Measurements from ENCODE around the gene GSTA1. TPM values are rescaled to one million over a fixed set of nuclear protein-coding genes. Genes with fewer than 3 reads are reported as not detected.
"Not testable (repeated sequence)": the region's sequence is repeated elsewhere in the genome, so short reads cannot be mapped to it uniquely, and the experiment has no call there.

GSTA1 gene
- polyA plus RNA-seq, 3 donors, result not detected

- Histone ChIP-seq H3K9ac (ENCODE audit: insufficient read depth, low read length, poor library complexity, severe bottlenecking) (no peak overlapping the region), H3K4me3 (replicated peaks in 1 of 3; ENCODE audit: low read depth in 2 of 3, low read length in 3 of 3) (no peak overlapping the region), H4K20me1 (ENCODE audit: insufficient read depth, low read length) (no peaks in the 10 kb centered on the region), H3K4me2 (replicated peaks; ENCODE audit: extremely low read depth, low read length, poor library complexity, severe bottlenecking) (no peak overlapping the region), H2AFZ (ENCODE audit: insufficient read depth, low read depth, low read length, poor library complexity, severe bottlenecking) (no peak overlapping the region), H3K27ac (ENCODE audit: low read depth in 1 of 2, low read length in 2 of 2) (no peak overlapping the region), H3K79me2 (ENCODE audit: insufficient read depth, low read length) (no peaks in the 10 kb centered on the region), H3K36me3 (replicated peaks in 1 of 2; ENCODE audit: control insufficient read depth in 1 of 2, insufficient read depth in 2 of 2, low read length in 2 of 2) (no peaks in the 10 kb centered on the region), H3K9me3 (replicated peaks in 1 of 2; ENCODE audit: control insufficient read depth in 1 of 2, insufficient read depth in 1 of 2, low read length in 2 of 2) (peaks cover 0 to 14% of the 10 kb centered on the region in 2 donors), H3K27me3 (ENCODE audit: control insufficient read depth in 2 of 2, insufficient read depth in 2 of 2, low read length in 2 of 2) (no peaks in the 10 kb centered on the region), H3K4me1 (ENCODE audit: control insufficient read depth in 1 of 2, insufficient read depth in 2 of 2, low read length in 2 of 2) (no peaks in the 10 kb centered on the region)
- TF ChIP-seq, protein P1, sequence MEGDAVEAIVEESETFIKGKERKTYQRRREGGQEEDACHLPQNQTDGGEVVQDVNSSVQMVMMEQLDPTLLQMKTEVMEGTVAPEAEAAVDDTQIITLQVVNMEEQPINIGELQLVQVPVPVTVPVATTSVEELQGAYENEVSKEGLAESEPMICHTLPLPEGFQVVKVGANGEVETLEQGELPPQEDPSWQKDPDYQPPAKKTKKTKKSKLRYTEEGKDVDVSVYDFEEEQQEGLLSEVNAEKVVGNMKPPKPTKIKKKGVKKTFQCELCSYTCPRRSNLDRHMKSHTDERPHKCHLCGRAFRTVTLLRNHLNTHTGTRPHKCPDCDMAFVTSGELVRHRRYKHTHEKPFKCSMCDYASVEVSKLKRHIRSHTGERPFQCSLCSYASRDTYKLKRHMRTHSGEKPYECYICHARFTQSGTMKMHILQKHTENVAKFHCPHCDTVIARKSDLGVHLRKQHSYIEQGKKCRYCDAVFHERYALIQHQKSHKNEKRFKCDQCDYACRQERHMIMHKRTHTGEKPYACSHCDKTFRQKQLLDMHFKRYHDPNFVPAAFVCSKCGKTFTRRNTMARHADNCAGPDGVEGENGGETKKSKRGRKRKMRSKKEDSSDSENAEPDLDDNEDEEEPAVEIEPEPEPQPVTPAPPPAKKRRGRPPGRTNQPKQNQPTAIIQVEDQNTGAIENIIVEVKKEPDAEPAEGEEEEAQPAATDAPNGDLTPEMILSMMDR (IDR thresholded peaks at IDR 0.05), result no peak
- Mint-ChIP-seq H3K36me3 (no peaks in the 10 kb centered on the region), H3K9me3 (peaks cover 11 to 20% (median 17%) of the 10 kb centered on the region in 7 donors), H3K4me1 (no peaks in the 10 kb centered on the region), H3K4me3 (no peak overlapping the region), H3K27ac (no peak overlapping the region), H3K27me3 (ENCODE audit: low read depth in 3 of 3) (peaks cover 0 to 3% (median 0%) of the 10 kb centered on the region in 3 donors)
- intact Hi-C loops (cut with micrococcal nuclease), result no loop called here
- no peak for DNase-seq
- WGBS (ENCODE audit: insufficient coverage), result no CpG with 5 or more reads among the region's 1 CpG
Observed at GRCh38 chr6:52826513-52826912, 22.9 kb upstream of the GSTA1 start.

DNA sequence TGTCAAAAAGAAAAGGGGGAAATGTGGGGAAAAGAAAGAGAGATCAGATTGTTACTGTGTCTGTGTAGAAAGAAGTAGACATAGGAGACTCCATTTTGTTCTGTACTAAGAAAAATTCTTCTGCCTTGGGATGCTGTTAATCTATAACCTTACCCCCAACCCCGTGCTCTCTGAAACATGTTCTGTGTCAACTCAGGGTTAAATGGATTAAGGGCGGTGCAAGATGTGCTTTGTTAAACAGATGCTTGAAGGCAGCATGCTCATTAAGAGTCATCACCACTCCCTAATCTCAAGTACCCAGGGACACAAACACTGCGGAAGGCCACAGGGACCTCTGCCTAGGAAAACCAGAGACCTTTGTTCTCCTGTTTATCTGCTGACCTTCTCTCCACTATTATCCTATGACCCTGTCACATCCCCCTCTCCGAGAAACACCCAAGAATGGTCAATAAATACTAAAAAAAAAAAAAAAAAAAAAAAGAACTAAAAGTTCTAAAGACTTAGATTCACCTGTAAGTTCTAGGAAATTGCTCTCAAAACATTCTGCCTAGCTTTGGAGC is 22.4 kb upstream of the GSTA1 start:
- H3K27me3 Mint-ChIP-seq (ENCODE audit: low read depth in 3 of 3); H3K4me3 Mint-ChIP-seq; H4K20me1 ChIP-seq (ENCODE audit: insufficient read depth, low read length); H3K27me3 ChIP-seq (ENCODE audit: control insufficient read depth in 2 of 2, insufficient read depth in 2 of 2, low read length in 2 of 2); intact Hi-C loops (cut with micrococcal nuclease); H3K4me3 ChIP-seq (replicated peaks in 1 of 3; ENCODE audit: low read depth in 2 of 3, low read length in 3 of 3); DNase-seq; H3K9ac ChIP-seq (ENCODE audit: insufficient read depth, low read length, poor library complexity, severe bottlenecking); H2AFZ ChIP-seq (ENCODE audit: insufficient read depth, low read depth, low read length, poor library complexity, severe bottlenecking); H3K4me2 ChIP-seq (replicated peaks; ENCODE audit: extremely low read depth, low read length, poor library complexity, severe bottlenecking); H3K27ac Mint-ChIP-seq; H3K36me3 ChIP-seq (replicated peaks in 1 of 2; ENCODE audit: control insufficient read depth in 1 of 2, insufficient read depth in 2 of 2, low read length in 2 of 2); H3K27ac ChIP-seq (ENCODE audit: low read depth in 1 of 2, low read length in 2 of 2); H3K79me2 ChIP-seq (ENCODE audit: insufficient read depth, low read length); H3K4me1 ChIP-seq (ENCODE audit: control insufficient read depth in 1 of 2, insufficient read depth in 2 of 2, low read length in 2 of 2); H3K4me1 Mint-ChIP-seq; H3K36me3 Mint-ChIP-seq: not testable (repeated sequence)
- WGBS (ENCODE audit: insufficient coverage), result 100% methylated on average over 1 of the region's 4 CpGs
- H3K9me3 ChIP-seq (replicated peaks in 1 of 2; ENCODE audit: control insufficient read depth in 1 of 2, insufficient read depth in 1 of 2, low read length in 2 of 2), result peaks cover 0 to 17% of the 10 kb centered on the region in 2 donors
- H3K9me3 Mint-ChIP-seq, result peaks cover 14 to 22% (median 18%) of the 10 kb centered on the region in 7 donors

GRCh38 chr6:52825270-52825793 is 21.7 kb upstream of the GSTA1 start:
- H3K4me3 ChIP-seq (replicated peaks in 1 of 3; ENCODE audit: low read depth in 2 of 3, low read length in 3 of 3); H3K36me3 Mint-ChIP-seq; H3K27ac Mint-ChIP-seq; H3K4me1 ChIP-seq (ENCODE audit: control insufficient read depth in 1 of 2, insufficient read depth in 2 of 2, low read length in 2 of 2); H3K4me2 ChIP-seq (replicated peaks; ENCODE audit: extremely low read depth, low read length, poor library complexity, severe bottlenecking); DNase-seq; H3K4me3 Mint-ChIP-seq; H2AFZ ChIP-seq (ENCODE audit: insufficient read depth, low read depth, low read length, poor library complexity, severe bottlenecking); H3K27ac ChIP-seq (ENCODE audit: low read depth in 1 of 2, low read length in 2 of 2); H3K79me2 ChIP-seq (ENCODE audit: insufficient read depth, low read length); H3K9ac ChIP-seq (ENCODE audit: insufficient read depth, low read length, poor library complexity, severe bottlenecking); intact Hi-C loops (cut with micrococcal nuclease); H4K20me1 ChIP-seq (ENCODE audit: insufficient read depth, low read length); H3K36me3 ChIP-seq (replicated peaks in 1 of 2; ENCODE audit: control insufficient read depth in 1 of 2, insufficient read depth in 2 of 2, low read length in 2 of 2); H3K4me1 Mint-ChIP-seq; H3K27me3 ChIP-seq (ENCODE audit: control insufficient read depth in 2 of 2, insufficient read depth in 2 of 2, low read length in 2 of 2); H3K27me3 Mint-ChIP-seq (ENCODE audit: low read depth in 3 of 3): not testable (repeated sequence)
- over 99% methylated on average over 20 of the region's 25 CpGs for WGBS (ENCODE audit: insufficient coverage)
- H3K9me3 ChIP-seq (replicated peaks in 1 of 2; ENCODE audit: control insufficient read depth in 1 of 2, insufficient read depth in 1 of 2, low read length in 2 of 2), result peaks cover 0 to 17% of the 10 kb centered on the region in 2 donors
- H3K9me3 Mint-ChIP-seq, result peaks cover 15 to 22% (median 20%) of the 10 kb centered on the region in 7 donors
